G401 (cell line): Measurements from ENCODE around the gene NUMA1. TPM values are rescaled to one million over a fixed set of nuclear protein-coding genes. Genes with fewer than 3 reads are reported as not detected.
A peak's percentile ranks its signal among the peaks of the same experiment; 100 is the strongest.

Experiments
- DNase-seq: peaks from one replicate; pipeline ENCODE4 v3.0.0-alpha.2; 2015; ENCODE audit warnings: low spot score
- in situ Hi-C: cut with HindIII; loops from 2 replicates; pipeline ENCODE4 v1.10.0; 2016; ENCODE audit warnings: low sequenced_read_pairs, mixed read lengths
- total RNA-seq: library from RNA; depleted of rRNA; stranded (reverse); fragments of >200 nt; shearing (Covaris generic); gene quantifications from 2 replicates; pipeline ENCODE4 v1.2.3, GENCODE V29; 2014

The NUMA1 gene
- total RNA-seq, 1 experiment from 2014 or later: 128 TPM

DNA sequence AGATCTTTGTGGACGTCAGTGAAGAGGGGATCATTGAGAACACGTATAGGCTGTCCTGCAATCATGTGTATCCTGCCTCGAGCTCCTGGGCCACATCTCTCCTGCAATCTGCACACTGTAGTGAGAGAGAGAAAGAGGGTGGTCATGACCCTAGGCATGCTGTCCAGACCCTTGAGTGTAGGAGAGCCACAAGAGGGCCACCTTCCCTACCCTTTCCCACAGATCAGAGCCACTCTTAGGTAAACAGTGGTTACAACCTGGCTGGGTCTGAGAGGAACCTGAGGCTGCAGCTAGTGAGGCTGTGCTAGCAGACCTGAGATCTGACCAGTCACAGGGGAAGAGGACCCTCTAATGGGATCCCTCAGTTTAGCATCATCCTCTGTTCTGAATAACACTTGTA, 85.6 kb downstream of the NUMA1 start:
- DNase-seq: no peak
- in situ Hi-C loops: no loop called here

DNA sequence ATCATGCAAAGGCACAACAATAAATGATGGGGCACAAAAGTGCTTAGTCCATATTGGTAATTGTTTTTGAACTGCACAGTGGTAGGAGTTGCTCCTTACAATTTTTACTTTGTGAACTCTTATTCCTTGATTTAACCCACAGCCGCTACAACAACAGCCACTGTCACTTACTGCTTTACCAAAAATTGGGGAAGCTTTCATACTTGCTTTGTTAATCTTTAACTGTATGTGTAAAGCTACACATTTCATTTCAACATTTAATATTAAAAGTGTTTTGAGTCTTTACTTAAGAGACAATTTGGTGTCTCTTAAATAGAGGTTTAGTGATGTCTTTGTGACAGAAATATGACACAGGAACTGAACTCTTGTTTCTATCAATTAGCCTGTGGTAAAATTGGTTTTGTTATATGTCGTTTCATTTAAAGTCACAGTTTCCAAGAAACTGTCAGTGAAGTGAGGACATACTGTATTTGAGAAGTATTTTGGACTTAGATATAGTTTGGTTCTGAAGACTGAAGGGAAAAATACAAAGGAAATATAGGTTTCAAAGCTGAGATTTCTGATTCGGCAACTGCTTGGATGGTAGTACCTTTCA, 88.1 kb downstream of the NUMA1 start:
- DNase-seq: no peak
- in situ Hi-C loops: no loop called here

DNA sequence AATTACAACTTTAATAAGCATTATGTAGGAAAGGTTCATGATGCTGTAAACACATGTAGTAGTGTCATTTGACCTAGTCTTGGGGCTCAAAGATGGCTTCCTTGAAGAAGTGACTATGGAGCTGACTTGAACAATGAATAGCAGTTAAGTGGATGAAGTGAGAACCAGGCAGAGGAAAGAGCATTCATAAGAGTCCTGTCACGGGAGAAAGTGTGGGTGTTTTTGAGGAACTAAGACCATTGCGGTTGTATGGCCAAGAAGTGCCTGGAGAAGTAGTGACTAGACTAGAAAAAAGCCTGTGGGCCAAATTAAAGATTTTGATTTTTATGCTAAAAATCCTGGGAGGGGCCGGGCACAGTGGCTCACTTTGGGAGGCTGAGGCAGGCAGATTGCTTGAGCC, 88.8 kb downstream of the NUMA1 start:
- in situ Hi-C loops: no loop called here
- no peak for DNase-seq

DNA sequence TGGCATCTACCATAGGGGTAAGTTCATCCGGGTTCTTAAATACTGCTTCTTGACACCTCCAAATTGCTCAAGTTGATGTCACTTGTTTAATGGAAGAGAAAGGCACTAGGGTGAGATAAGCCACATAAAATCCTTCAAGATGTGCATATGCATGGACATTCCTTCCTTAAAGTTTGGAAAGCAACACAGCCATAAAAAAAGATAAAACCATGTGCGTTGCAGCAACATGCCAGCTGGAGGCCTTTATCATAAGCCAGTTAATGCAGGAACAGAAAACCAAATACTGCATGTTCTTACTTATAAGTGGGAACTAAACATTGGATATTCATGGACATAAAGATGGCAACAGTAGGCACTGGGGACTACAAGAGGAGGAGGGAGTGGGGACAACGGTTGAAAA, 89.6 kb downstream of the NUMA1 start:
- in situ Hi-C loops: no loop called here
- no peak for DNase-seq

DNA sequence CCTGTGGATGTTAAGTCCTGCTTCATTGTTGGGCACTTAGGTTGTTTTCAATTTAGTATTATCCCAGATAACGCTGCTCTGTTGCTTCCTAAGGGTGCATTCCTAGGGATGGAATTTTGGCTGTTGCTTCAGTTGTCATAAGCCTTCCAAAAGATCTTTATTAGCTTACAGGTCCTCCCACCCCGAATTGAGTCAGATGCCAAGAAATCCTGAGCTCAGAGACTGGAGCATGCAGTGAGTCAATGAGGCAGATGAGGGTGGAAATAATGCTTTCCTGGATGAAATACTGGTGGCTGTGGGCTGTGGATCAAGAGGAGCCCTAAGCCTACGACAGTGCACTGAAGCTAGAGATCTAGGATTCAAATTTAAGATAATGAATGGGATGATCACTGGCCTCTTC, 92.3 kb downstream of the NUMA1 start:
- in situ Hi-C loops: no loop called here
- no peak for DNase-seq

DNA sequence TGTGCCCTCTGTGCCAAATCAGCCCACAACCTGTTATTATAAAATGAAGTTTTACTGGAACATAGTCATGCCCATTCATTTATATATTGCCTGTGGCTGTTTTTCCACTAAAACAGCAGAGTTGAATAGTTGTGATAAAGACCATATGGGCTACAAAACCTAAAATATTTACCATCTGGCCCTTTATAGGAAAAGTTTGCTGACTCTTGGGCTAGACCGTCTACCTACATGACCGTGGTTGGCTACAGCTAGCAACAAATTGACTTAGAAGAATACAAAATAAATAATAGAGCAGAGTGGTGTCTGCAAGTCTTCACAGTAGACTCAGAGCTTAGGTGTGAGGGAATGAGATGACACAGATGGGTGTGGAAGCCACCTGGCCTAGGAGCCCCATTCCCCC, 92.8 kb downstream of the NUMA1 start:
- DNase-seq: no peak
- in situ Hi-C loops: no loop called here

DNA sequence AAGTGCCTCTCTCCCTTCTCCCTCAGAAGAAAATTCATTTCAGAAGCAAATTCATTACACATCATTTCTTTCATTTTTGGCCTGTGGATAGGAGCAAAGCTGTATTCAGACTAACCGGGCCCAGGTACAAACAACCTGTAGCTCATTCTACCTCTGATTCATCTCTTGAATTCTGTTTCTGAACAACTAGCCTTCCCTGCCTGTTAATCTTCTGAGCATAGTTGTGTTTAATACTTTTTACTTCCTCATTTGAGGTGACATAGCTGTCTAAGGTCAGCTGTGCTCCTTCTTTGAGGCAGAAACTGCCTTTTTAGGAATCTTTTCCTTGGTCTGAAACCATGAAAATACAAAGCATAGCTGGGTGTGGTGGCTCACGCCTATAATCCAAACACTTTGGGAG, 94.2 kb downstream of the NUMA1 start:
- no peak for DNase-seq
- in situ Hi-C loops: no loop called here

DNA sequence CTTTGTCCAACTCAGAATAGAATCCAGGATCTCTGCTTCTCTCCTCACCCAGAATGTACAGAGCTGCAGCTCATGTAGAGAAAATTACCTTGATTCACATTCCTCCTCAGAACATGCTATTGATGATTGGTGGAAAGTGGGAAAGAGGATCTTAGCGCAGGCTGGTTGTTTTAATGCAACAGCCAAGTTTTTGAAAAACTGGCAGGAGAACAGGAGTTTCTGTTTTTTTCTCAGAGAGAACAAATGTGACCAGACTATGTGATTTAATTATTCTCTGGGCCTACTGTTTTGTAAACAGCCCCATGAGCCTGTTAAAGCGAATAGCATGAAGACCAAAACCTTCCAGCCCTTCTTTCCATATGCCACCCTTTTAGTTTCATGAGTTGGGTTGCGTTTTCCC, 100.7 kb downstream of the NUMA1 start:
- peak; percentile 34 for DNase-seq
- in situ Hi-C loops: no loop called here

DNA sequence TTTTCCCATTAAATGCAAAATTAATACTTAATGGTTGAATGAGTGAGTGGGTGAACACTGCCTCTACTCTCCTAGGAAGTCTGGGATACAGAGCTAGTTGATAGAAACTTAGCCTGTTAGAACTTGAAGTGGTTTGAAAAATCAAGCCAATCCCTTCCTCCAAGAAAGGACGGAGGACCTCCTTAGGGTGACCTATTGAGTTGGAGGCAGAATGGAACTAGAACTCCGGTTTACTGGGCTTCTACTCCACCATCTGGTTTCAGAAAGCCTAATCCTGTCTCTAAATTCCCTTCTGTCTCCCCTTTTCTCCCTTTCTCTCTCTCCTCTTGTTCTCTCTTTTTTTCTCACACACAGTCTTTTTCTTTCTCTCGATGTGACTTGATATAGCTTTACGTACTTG, 101.2 kb downstream of the NUMA1 start:
- in situ Hi-C loops: no loop called here
- no peak for DNase-seq

DNA sequence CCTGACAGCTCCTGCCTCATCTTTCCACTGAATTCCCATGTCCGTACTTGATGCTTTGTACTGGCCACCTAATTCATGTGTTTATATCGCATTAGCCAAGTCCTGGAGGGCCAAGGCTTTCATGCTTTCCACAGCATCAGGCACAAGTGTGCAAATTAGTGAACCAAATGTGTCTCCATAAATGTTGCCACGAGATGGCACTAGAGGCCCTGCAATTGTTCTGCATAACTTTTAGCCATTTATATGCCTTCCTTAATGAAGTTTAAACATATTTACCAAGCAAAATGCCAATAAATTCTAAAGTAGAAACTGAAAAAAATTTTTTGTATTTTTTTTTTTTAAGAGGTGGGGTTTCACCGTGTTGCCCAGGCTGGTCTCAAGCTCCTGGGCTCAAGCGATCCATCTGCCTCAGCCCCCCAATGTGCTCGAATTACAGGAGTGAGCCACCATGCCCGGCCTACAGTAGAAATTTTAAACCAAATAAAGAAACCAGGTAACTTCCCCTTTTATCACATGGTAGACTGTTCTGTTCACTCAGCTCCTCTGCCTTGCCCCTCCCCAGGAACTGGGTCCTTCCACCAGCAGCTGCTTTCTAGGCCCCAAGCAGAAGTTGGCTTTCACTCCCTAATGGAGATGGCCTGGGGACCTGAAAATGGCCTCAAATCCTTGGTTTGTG, 102.5 kb downstream of the NUMA1 start:
- DNase-seq: peak; percentile 77
- in situ Hi-C loops: no loop called here

DNA sequence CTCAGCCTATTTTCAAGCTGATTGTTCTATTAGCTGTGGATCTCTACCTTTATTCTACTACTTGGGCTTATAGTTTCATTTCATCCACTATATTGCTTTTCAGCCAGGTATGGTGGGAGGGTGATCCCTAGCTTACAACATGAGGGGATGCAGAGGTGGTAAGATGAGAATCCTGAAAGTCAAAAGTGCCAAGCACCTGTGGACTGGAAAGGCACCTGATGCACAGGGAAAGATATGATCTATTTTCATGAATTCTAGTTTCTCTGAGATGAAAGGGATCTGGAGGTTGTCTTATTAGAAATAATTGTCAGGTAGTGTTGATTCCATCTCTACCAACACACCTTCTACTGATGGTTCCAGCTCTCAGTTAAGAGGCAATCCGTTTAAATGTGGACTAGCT, 103.3 kb downstream of the NUMA1 start:
- in situ Hi-C loops: no loop called here
- no peak for DNase-seq

DNA sequence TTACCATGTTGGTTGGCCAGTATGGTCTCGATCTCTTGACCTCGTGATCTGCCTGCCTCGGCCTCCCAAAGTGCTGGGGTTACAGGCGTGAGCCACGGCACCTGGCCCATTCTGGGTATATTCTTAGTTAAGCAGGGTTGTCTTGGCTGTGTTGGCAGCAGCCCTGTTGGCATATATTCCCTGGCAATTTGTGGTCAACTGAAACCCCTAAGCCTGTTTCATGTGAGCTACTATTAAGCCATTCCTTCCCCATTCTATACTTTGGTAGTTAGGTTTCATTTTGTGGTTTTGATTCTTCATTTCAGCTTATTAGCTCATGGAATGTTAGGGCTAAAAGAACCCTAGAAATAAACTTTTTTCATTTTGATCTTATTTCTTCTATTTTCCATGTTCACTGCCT, 103.8 kb downstream of the NUMA1 start:
- no peak for DNase-seq
- in situ Hi-C loops: no loop called here

DNA sequence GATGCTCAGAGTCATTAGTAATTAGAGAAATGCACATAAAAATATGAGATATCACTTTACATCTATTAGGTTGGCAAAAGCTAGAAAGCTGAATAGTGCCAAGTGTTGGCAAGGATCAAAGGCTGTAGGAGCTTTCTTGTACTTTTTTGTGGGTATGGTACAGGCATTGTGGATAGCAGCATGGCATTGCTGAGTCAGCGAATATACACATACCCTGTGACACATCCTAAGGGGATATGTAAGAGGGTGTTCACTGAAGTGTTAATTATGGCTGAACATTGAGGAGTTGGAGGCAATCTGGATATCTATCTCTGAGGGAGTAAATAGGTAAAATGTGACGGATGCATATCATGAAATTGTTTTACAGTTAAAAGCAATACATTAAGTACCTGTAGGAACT, 108.7 kb downstream of the NUMA1 start:
- in situ Hi-C loops: no loop called here
- DNase-seq: no peak

DNA sequence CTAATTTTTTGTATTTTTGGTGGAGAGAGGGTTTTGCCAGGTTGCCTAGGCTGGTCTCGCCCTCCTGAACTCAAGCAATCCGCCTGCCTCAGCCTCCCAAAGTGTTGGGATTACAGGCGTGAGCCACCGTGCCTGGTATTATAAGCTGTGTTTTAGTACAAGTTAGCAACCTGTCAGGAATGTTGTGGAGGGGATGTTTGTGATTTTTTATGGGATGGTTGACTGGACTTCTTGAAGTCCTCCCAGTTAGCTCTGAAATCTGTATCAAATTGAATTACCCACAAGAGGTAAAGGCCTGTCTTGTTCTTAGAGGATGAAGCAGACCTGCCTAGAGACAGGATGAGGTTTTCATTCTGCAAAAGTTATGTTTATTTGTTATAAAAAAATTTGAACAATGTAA, 115.7 kb downstream of the NUMA1 start:
- in situ Hi-C loops: no loop called here
- DNase-seq: no peak

DNA sequence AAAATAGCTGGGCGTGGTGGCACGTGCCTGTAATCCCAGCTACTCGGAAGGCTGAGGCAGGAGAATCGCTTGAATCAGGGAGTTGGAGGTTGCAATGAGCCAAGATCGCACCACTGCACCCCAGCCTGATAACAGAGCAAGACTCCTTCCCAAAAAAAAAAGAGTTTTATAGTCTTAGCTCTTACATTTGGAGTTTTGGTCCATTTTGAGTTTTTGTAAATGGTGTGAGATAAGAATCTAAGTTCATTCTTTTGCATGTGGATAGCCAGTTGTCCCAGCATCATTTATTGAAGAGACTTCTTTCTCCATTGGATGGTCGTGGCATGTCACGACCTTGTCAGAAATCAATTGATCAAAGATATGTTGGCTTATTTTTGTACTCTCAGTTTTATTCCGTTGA, 116.9 kb downstream of the NUMA1 start:
- in situ Hi-C loops: no loop called here
- no peak for DNase-seq

DNA sequence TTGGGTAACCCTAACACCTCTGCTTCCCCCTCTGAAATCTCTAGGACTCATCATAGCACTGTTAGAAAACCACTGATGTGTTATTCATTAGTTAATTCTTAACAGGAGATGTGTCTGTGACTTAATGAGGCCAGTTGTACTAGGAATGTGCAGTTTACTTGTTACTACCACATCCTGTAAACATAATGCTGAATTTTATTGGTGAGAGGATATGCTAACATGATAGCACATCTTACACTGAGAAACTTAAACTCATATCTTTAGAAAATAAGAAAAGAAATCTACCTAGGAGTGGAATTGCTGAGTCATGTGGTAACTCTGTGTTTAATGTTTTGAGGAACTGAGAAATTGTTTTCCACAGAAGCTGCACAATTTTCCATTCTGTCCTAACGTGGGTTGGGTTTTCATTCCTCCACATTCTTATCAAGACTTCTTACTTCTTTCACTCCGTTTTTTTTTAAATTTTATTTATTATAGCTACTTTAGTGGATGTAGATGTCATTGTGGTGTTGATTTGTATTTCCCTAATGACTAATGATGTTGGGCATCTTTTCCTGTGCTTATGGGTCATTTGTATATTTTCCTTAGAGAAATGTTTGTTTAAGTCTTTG, 117.8 kb downstream of the NUMA1 start:
- no peak for DNase-seq
- in situ Hi-C loops: no loop called here

DNA sequence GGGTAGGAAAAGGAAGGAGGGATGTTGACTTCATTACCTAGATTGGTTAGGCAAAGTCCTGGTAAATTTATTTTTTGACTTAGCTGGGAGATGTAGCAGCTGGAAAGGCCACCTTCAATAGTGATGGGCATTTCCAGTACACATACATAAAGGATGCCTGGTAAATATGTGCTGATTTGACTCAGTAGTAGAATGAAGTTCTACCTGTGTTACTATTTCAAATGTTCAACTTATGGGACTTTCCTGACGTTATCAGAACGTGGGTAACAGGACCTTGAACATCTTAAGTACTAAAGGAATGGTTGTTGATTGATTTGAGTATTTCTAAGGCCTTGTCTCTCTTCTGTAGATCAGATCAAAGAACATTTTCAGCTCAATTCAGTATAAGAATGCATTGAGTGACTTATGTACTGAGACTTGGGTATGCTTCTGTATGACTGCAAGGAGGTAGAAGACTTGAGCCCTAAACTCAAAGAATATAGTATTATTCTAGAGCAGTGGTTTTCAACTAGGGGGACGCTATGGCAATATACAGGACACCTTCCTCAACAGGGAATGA, 124.4 kb downstream of the NUMA1 start:
- in situ Hi-C loops: no loop called here
- no peak for DNase-seq
